ENCODE results near the gene AUTS2. TPM values are rescaled to one million over a fixed set of nuclear protein-coding genes. Genes with fewer than 3 reads are reported as not detected.

The AUTS2 gene
- total RNA-seq, 1 donor from 2014 or later = 94.1 TPM

GRCh38 chr7:70778585-70778984, 1180.3 kb downstream of the AUTS2 start:
- TF ChIP-seq CTCF (conservative IDR thresholded peaks at IDR 0.05) = no peak
- no peaks in the 10 kb centered on the region for H3K27me3 Mint-ChIP-seq
- H3K36me3 Mint-ChIP-seq = peaks cover 75% of the 10 kb centered on the region
- H3K4me1 Mint-ChIP-seq (ENCODE audit: unreplicated experiment) = peaks cover 28% of the 10 kb centered on the region
- DNase-seq (ENCODE audit: extremely low spot score, unreplicated experiment) = no peak
- H3K4me3 Mint-ChIP-seq = no peak overlapping the region
- H3K9me3 Mint-ChIP-seq = no peaks in the 10 kb centered on the region
- H3K27ac Mint-ChIP-seq = no peak overlapping the region

- TF ChIP-seq CTCF (conservative IDR thresholded peaks at IDR 0.05) = no peak
- Mint-ChIP-seq H3K4me3 (no peak overlapping the region), H3K9me3 (no peaks in the 10 kb centered on the region), H3K4me1 (ENCODE audit: unreplicated experiment) (peaks cover 20% of the 10 kb centered on the region), H3K27ac (no peak overlapping the region), H3K27me3 (no peaks in the 10 kb centered on the region), H3K36me3 (peaks cover 74% of the 10 kb centered on the region)
- DNase-seq (ENCODE audit: extremely low spot score, unreplicated experiment) = no peak
Measured at GRCh38 chr7:70779321-70779720, 1181.0 kb downstream of the AUTS2 start.

- Mint-ChIP-seq H3K36me3 (peaks cover 69% of the 10 kb centered on the region), H3K27ac (peak overlapping the region; percentile 39), H3K4me3 (peak overlapping the region; percentile 10), H3K9me3 (no peaks in the 10 kb centered on the region), H3K4me1 (ENCODE audit: unreplicated experiment) (peaks cover 19% of the 10 kb centered on the region), H3K27me3 (no peaks in the 10 kb centered on the region)
- no peak for DNase-seq (ENCODE audit: extremely low spot score, unreplicated experiment)
- no peak for TF ChIP-seq CTCF (conservative IDR thresholded peaks at IDR 0.05)
Measured at GRCh38 chr7:70781922-70782311, 1183.6 kb downstream of the AUTS2 start.

- Mint-ChIP-seq H3K4me1 (ENCODE audit: unreplicated experiment) (peaks cover 24% of the 10 kb centered on the region), H3K36me3 (peaks cover 71% of the 10 kb centered on the region), H3K4me3 (no peak overlapping the region), H3K9me3 (no peaks in the 10 kb centered on the region), H3K27me3 (no peaks in the 10 kb centered on the region), H3K27ac (no peak overlapping the region)
- TF ChIP-seq CTCF (conservative IDR thresholded peaks at IDR 0.05) = no peak
- no peak for DNase-seq (ENCODE audit: extremely low spot score, unreplicated experiment)
Measured at GRCh38 chr7:70782796-70783195, 1184.5 kb downstream of the AUTS2 start.

- H3K27ac Mint-ChIP-seq = peak overlapping the region; percentile 90
- DNase-seq (ENCODE audit: extremely low spot score, unreplicated experiment) = no peak
- H3K4me1 Mint-ChIP-seq (ENCODE audit: unreplicated experiment) = peaks cover 22% of the 10 kb centered on the region
- H3K9me3 Mint-ChIP-seq = no peaks in the 10 kb centered on the region
- no peak for TF ChIP-seq CTCF (conservative IDR thresholded peaks at IDR 0.05)
- no peaks in the 10 kb centered on the region for H3K27me3 Mint-ChIP-seq
- peaks cover 61% of the 10 kb centered on the region for H3K36me3 Mint-ChIP-seq
- H3K4me3 Mint-ChIP-seq = peak overlapping the region; percentile 65
Measured at GRCh38 chr7:70785427-70785826, 1187.2 kb downstream of the AUTS2 start.

- no peak for DNase-seq (ENCODE audit: extremely low spot score, unreplicated experiment)
- Mint-ChIP-seq H3K9me3 (no peaks in the 10 kb centered on the region), H3K27ac (no peak overlapping the region), H3K4me1 (ENCODE audit: unreplicated experiment) (peaks cover 22% of the 10 kb centered on the region), H3K4me3 (no peak overlapping the region), H3K36me3 (peaks cover 67% of the 10 kb centered on the region), H3K27me3 (no peaks in the 10 kb centered on the region)
- TF ChIP-seq CTCF (conservative IDR thresholded peaks at IDR 0.05) = no peak
Measured at GRCh38 chr7:70786076-70786475, 1187.8 kb downstream of the AUTS2 start.
